NAMALWA (cell line): ENCODE data around the gene CTNNA2.

Experiments used
- DNase-seq: peaks from one replicate; pipeline ENCODE4 v3.0.0-alpha.2; 2015; ENCODE audit warnings: low spot score

CTNNA2 gene

DNA sequence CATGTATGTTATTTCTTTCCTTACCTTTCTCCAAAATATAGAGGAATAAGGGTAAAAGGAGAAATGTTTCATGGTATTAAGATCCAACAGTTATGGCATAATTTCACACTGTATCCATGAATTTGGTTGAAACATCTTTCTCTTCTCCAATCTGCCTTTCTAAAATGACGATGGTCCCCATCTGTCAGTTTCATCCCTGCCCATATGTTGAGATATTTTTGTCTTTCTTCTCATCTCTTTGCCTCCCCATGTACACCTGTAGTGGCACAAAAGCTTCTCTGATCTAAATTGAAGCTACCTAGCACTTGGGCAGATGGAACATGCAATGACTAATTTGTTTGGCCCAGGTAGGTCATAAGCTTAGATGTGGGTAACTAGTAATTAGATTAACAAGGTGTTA lies 882.4 kb downstream of the CTNNA2 start:
- DNase-seq: no peak

GRCh38 chr2:80396276-80396675 lies 883.4 kb downstream of the CTNNA2 start:
- no peak for DNase-seq

DNA sequence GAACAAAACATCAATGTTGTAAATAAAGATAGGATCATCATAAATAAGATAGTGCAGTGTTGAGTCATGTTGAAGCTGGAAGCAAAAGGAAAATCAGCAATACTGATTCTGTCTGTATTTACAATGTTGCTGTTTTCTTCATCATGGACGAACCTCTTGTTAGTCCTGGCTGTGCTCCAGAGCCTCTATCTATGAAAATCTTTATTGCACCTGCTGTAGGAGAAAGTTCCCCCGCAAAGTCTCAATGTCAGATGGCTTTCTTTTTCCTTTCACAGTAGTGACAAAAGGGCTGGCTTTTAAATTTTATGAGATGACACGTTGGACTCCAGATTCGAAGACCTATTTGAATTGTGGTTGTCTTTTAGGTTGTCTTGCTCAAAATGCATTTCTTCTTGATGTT lies 890.2 kb downstream of the CTNNA2 start:
- no peak for DNase-seq

DNA sequence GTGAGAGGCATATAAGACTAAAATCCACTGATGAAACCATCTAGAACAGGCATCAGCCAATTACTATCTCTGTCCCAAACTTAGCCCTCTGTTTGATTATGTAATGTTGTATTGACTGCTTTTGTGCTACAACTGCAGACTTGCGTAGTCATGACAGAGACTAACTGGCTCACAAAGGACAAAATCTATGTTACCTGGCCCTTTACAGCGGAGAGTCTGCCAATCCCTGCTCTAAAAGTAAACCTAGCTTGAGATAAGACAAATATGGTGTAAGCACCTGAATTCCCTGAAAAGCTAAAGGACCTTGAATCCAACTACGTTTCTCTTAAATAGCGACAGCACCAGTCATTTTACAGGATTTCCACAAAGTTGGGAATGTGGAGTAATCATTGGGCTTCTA lies 894.5 kb downstream of the CTNNA2 start:
- DNase-seq: no peak

GRCh38 chr2:80410346-80410745 lies 897.5 kb downstream of the CTNNA2 start:
- DNase-seq: no peak

DNA sequence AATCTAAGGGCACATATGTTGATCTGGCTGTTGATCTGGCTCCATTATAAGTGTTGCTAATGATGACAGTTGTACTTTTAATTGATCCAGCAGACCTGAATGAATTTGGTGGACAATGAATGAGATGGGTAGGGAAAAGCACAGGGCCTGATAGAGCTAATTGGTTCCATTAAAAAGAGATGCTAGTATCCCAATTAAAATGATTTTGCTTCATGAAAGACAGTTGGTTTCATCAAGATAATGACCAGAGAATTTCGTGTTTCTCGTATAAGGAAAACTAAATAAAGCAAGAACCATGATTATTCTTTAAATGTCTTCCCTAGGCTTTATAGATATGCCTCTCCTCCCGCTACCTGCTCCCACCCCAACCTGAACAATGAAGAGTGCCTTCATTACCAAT lies 900.3 kb downstream of the CTNNA2 start:
- DNase-seq: no peak

DNA sequence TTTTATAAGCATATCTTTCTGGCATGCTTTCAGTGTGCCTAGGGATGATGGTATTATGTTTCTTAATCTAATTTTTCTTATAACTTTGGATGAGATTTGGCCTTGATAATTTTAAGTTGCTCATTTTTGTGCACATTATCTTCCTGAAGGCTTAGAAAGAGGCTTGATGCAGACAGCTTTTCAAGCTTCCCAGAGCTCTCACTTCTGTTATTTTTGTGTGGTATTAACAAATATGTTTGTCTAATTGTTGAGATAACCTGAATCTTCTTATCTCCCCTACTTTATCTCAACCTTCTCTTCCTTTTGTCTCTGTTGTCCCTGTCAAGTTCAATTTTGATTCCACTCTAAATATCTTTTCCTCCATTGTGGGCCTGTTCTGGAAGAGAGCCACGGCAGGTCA lies 904.9 kb downstream of the CTNNA2 start:
- no peak for DNase-seq

GRCh38 chr2:80420530-80421208 lies 907.8 kb downstream of the CTNNA2 start:
- no peak for DNase-seq

- DNase-seq: no peak
These were observed 916.4 kb downstream of the CTNNA2 start for GRCh38 chr2:80429251-80429650.

GRCh38 chr2:80437959-80438358 lies 925.1 kb downstream of the CTNNA2 start:
- no peak for DNase-seq

- DNase-seq: no peak
These were observed 925.8 kb downstream of the CTNNA2 start for GRCh38 chr2:80438686-80439085.

GRCh38 chr2:80454628-80455027 lies 941.8 kb downstream of the CTNNA2 start:
- no peak for DNase-seq

- DNase-seq: no peak
These were observed 946.2 kb downstream of the CTNNA2 start for GRCh38 chr2:80459028-80459427.

DNA sequence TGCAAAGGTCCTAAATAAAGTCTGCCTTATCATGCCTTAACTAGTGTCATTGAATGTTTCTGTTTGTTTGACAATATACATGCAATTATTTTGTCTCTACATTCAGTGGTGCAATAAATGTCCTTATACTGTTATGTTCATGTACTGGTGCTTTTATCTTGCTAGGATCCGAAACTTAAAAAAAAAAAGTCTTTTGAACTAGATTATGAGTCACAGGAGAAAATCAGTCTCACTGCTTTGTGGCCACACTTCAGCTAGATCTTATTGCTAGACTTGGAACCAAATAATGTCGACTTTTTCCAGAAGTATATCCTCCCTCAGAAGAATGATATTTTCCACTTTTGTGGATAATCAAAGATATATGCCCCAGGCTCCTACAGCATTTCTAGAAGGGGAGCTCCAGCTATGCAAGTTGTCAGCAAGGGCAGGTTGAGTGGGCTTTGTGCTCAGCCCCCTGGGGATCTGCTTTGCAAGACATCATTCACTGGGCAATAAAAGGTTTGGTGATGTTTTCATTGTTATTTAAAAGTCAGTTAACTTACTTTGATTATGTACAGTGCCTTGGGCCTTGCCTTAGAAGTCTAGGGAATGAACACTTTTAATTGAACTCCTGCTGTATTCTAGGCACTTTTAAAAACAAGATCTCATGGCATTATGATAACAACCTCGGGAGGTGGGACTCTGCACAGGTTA lies 948.8 kb downstream of the CTNNA2 start:
- DNase-seq: no peak

- DNase-seq: no peak
These were observed 949.8 kb downstream of the CTNNA2 start for GRCh38 chr2:80462654-80463053.

DNA sequence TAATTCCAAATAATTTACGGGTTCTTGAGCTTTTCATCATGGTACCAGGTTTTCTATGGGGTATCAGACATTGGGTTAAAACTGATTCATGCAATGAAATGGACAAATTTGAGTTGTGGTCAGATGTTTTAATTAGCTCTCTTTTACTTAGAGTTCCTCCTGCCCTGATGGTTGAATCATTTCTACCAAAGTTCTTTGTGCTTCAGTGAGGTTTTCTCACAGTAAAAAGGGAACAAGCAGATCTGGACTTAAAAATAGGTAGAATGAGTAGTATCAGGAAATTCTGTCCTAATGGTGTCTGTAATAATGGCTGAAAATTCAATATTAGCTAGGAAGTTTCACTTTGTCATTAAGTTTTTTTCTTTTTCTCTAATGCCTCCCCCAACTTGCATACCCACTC lies 951.4 kb downstream of the CTNNA2 start:
- DNase-seq: no peak

DNA sequence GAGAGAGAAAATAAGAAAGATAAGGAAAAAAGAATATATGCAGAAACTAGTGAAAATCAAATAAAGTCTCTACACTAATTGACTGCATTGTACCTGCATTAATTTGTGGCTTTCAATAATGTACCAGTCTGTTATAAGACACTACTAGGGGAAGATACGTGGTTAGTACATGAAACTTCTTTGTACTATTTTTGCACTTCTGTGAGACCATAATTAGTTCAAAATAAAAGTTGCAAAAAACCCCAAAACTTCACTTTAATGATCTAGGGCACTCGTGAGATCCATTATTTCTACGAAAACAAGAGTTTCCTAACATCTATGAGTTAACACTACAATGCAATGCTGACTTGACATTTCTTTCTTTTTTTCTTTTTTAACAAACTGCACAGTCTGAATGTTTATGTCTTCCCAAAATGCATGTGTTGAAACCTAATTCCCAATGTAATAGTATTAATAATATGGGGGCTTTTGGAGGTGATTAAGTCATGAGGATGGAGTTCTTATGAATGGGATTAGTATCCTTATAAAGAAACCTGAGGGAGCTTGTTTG lies 954.5 kb downstream of the CTNNA2 start:
- DNase-seq: no peak

GRCh38 chr2:80469428-80469827 lies 956.6 kb downstream of the CTNNA2 start:
- no peak for DNase-seq

GRCh38 chr2:80473069-80473468 lies 960.2 kb downstream of the CTNNA2 start:
- DNase-seq: no peak

GRCh38 chr2:80473796-80474195 lies 960.9 kb downstream of the CTNNA2 start:
- DNase-seq: no peak

DNA sequence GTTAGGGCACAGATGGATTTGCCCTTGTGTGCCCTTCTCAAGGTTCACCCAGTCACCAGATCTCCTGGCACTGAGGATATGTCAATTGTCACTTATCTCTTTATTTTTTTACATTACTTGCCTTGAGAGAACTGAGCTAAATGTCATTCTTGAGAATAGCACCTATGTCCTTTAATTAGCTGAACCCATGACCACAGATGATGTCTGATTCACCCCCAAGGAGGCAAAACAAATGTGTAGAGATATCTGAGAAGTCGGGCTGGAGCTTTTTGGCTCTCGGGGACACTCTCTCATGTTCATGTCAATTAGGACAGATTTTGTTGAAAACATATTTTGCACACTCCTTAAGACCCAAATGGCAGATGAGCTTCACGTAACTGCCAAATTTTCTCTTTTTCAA lies 963.1 kb downstream of the CTNNA2 start:
- no peak for DNase-seq

GRCh38 chr2:80476535-80477117 lies 963.8 kb downstream of the CTNNA2 start:
- no peak for DNase-seq

- no peak for DNase-seq
These were observed 969.4 kb downstream of the CTNNA2 start for GRCh38 chr2:80482276-80482675.
